ENCODE results near the gene RFC2. TPM values are rescaled to one million over a fixed set of nuclear protein-coding genes. Genes with fewer than 3 reads are reported as not detected.
"Not testable (repeated sequence)": the region's sequence is repeated elsewhere in the genome, so short reads cannot be mapped to it uniquely, and the experiment has no call there.

RFC2 gene
- total RNA-seq, 4 donors from 2014 or later = 7.5 to 18.7 (median 14.9) TPM

DNA sequence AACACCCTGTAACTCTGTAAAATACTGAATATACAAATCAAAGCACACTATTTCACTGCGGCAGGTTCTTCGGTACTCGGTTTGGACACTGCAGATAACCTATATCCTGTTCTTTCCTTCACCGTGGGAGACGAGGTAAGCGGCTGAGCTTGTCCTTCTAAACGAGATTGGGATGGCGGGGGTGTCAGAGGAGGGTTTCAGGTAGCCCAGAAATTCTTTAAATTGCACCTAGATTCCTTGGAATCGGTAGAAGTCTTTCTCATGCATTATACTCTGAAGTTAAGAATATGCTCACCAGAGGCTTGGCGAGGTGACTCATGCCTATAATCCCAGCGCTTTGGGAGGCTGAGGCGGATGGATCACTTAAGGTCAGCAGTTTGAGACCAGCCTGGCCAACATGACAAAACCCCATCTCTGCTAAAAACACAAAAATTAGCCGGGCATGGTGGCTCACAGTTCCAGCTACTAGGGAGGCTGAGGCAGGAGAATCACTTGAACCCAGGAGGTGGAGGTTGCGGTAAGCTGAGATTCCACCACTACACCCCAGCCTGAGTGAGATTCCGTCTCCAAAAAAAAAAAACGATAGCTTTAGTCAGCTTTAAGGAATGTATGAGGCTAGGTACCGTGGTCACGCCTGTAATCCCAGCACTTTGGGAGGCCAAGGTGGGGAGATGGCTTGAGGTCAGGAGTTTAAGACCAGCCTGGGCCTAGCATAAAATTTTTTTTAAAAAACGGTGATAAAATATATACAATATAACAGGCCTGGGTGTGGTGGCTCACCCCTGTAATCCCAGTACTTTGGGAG, 54.4 kb downstream of the RFC2 start:
- Histone ChIP-seq H3K27me3 (no peaks in the 10 kb centered on the region), H3K9me3 (no peaks in the 10 kb centered on the region), H3K4me1 (peaks cover 0 to 5% (median 0%) of the 10 kb centered on the region in 4 donors), H3K27ac (replicated peaks in 1 of 4) (no peak overlapping the region), H3K4me3 (no peak overlapping the region), H3K36me3 (peaks cover 9 to 38% (median 33%) of the 10 kb centered on the region in 4 donors)
- intact Hi-C loops (cut with DNase I) = no loop called here
- DNase-seq (ENCODE audit: extremely low spot score) = no peak
- no peak for TF ChIP-seq EP300 (IDR thresholded peaks at IDR 0.05)
- TF ChIP-seq POLR2A (IDR thresholded peaks at IDR 0.05; ENCODE audit: low read depth) = no peak
- TF ChIP-seq, protein P1, sequence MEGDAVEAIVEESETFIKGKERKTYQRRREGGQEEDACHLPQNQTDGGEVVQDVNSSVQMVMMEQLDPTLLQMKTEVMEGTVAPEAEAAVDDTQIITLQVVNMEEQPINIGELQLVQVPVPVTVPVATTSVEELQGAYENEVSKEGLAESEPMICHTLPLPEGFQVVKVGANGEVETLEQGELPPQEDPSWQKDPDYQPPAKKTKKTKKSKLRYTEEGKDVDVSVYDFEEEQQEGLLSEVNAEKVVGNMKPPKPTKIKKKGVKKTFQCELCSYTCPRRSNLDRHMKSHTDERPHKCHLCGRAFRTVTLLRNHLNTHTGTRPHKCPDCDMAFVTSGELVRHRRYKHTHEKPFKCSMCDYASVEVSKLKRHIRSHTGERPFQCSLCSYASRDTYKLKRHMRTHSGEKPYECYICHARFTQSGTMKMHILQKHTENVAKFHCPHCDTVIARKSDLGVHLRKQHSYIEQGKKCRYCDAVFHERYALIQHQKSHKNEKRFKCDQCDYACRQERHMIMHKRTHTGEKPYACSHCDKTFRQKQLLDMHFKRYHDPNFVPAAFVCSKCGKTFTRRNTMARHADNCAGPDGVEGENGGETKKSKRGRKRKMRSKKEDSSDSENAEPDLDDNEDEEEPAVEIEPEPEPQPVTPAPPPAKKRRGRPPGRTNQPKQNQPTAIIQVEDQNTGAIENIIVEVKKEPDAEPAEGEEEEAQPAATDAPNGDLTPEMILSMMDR (IDR thresholded peaks at IDR 0.05) = no peak
- WGBS = 81% methylated on average over 19 of the region's 19 CpGs

DNA sequence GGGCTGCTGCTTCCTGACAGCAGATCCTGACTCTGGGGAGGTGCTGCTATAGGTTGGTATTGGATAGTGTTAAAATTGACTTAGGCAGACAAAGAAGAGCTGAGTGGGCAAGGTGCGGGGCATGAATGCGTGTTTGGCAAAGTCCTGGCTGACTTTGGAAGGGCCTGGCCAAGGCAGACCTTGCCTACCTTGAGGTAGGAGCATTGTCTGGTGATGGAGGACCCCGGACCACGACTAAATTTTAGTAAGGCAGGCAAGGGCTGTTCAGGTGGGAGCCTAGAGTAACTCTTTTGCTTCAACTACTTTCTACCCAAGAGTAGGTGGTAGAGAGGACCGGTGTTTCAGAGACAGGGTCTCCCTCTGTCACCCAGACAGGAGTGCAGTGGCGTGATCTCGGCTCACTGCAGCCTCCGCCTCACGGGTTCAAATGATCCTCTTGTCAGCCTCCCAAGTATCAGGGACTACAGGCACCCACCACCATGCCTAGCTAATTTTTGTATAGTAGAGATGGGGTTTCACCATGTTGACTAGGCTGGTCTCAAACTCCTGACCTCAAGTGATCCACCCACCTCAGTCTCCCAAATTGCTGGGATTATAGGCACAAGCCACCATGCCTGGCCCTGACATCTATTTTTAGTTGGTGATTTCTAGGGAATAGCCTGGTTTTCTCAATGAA, 56.6 kb downstream of the RFC2 start:
- Histone ChIP-seq H3K27ac (replicated peaks in 1 of 4) (no peak overlapping the region), H3K9me3 (no peaks in the 10 kb centered on the region), H3K27me3 (no peaks in the 10 kb centered on the region), H3K4me3 (no peak overlapping the region), H3K4me1 (no peaks in the 10 kb centered on the region), H3K36me3 (peaks cover 29 to 60% (median 54%) of the 10 kb centered on the region in 4 donors)
- intact Hi-C loops (cut with DNase I) = no loop called here
- DNase-seq (ENCODE audit: extremely low spot score) = no peak
- WGBS = 97% methylated on average over 9 of the region's 9 CpGs
- TF ChIP-seq POLR2A (IDR thresholded peaks at IDR 0.05; ENCODE audit: low read depth) (no peak), EP300 (IDR thresholded peaks at IDR 0.05) (no peak), POLR2AphosphoS5 (IDR thresholded peaks at IDR 0.05) (peak in 1 of 2 donors; percentile 3)
- TF ChIP-seq, protein P1 (IDR thresholded peaks at IDR 0.05) = no peak

DNA sequence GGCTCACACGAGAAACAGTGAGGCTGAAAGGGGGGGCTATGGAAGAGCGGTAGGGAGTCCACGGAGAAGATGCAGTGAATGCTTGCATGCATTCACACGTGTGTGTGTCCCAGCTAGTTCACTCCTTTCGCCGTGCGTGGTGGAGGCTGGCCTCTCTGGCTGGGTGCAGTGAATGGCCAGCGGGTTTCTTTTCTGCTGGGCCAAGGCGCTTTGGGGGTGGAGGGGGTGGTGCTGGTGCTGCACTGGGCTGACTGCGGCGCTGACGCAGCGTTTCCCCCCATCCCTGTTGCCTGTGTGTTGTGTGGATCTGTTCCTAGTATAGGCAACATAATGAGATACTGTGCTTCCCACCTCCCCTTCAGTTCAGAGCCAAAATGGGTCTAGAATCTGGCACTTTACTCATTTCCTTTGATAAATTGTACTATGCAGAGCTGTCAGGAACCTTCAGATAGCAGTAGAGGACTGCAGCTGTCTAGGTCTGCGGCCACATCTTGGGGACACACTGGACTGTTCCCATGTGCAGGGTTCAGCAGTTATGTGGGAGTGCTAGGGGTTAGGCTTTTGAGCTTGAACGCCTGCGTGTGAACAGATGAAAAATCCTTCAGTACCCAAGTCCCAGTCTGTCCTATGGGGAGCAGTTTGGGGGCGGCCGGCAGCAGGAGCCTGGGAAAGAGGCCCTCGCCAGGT, 58.1 kb downstream of the RFC2 start:
- H3K27me3 ChIP-seq; intact Hi-C loops (cut with DNase I); H3K9me3 ChIP-seq; H3K27ac ChIP-seq (replicated peaks in 1 of 4); H3K4me1 ChIP-seq; H3K4me3 ChIP-seq; DNase-seq (ENCODE audit: extremely low spot score): not testable (repeated sequence)
- H3K36me3 ChIP-seq = peaks cover 40 to 75% (median 68%) of the 10 kb centered on the region in 4 donors
- 90% methylated on average over 4 of the region's 19 CpGs for WGBS

DNA sequence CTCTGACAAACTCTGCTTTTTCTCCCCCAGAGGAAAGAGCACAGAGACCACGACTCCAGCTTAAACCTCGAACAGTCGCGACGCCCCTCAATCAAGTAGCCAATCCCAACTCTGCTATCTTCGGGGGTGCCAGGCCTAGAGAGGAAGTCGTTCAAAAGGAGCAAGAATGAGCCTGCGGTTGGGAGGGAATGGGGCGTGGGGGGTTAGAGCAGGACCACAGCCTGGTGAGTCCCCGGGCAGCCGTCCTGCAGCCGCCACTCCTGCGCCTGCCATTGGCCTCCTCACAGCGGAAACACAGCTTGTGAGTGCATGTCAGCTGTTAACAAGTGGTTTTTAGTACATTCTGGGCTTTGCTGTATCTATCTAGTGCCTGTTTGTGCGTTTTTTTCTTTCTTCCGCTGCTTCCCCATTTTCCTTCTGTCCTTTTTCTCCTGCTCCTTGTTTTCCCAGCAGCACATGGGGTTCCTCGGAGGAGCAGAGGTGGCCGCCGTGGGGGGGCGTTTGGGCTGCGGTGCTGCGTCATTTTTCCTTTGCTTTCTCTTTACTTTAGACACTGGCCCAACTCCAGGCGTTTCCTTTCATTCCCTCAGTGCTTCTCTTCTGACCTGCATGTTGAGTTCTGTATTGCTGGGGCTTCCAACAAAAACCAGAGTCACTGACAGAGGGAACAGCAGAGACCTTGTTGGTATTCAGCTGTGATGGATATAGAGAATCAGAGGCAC, 58.9 kb downstream of the RFC2 start:
- H3K9me3 ChIP-seq; intact Hi-C loops (cut with DNase I); H3K27me3 ChIP-seq; H3K4me3 ChIP-seq; DNase-seq (ENCODE audit: extremely low spot score); H3K4me1 ChIP-seq; H3K27ac ChIP-seq (replicated peaks in 1 of 4): not testable (repeated sequence)
- H3K36me3 ChIP-seq = peaks cover 47 to 83% (median 77%) of the 10 kb centered on the region in 4 donors
- 80% methylated on average over 10 of the region's 23 CpGs for WGBS

DNA sequence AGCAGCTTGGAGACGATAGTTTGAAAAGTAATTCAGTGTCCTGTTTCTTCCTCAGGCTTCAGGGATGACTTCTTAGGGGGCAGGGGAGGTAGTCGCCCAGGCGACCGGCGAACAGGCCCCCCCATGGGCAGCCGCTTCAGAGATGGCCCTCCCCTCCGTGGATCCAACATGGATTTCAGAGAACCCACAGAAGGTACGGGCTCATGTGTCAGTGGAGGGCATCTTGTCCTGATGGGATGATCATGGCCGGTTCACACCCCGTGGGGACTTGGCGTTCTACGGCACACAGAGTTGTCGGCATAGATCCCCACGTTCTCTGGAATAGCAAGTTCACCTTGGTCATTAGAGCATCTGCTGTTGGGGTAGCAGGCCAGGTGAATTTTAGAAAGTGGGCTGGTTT, 59.5 kb downstream of the RFC2 start:
- Histone ChIP-seq H3K27me3 (no peaks in the 10 kb centered on the region), H3K27ac (replicated peaks in 1 of 4) (no peak overlapping the region), H3K9me3 (no peaks in the 10 kb centered on the region), H3K36me3 (peaks cover 53 to 89% (median 83%) of the 10 kb centered on the region in 4 donors), H3K4me1 (no peaks in the 10 kb centered on the region), H3K4me3 (no peak overlapping the region)
- TF ChIP-seq EP300 (IDR thresholded peaks at IDR 0.05) = no peak
- TF ChIP-seq POLR2AphosphoS5 (IDR thresholded peaks at IDR 0.05) = no peak
- TF ChIP-seq, protein P1 (IDR thresholded peaks at IDR 0.05) = no peak
- no peak for TF ChIP-seq POLR2A (IDR thresholded peaks at IDR 0.05; ENCODE audit: low read depth)
- intact Hi-C loops (cut with DNase I) = no loop called here
- WGBS = 91% methylated on average over 7 of the region's 14 CpGs
- DNase-seq (ENCODE audit: extremely low spot score) = no peak
